ENCODE results near the gene COA8. TPM values are rescaled to one million over a fixed set of nuclear protein-coding genes. Genes with fewer than 3 reads are reported as not detected.

COA8 gene
- polyA plus RNA-seq, 1 of the 3 experiments (the other 2 are of a cell fraction) = 25.2 TPM

- Histone ChIP-seq H3K9me3 (no peaks in the 10 kb centered on the region), H3K27me3 (ENCODE audit: insufficient read depth) (no peaks in the 10 kb centered on the region), H3K4me2 (peak overlapping the region; percentile 98), H3K4me3 (ENCODE audit: low read depth in 2 of 2, low read length in 1 of 2) (peak overlapping the region; percentile 91 to 92), H3K79me2 (ENCODE audit: insufficient read depth) (peaks cover 97% of the 10 kb centered on the region), H4K20me1 (ENCODE audit: insufficient read depth) (peaks cover 66% of the 10 kb centered on the region), H3K9ac (peak overlapping the region; percentile 94), H3F3A (replicated peaks; ENCODE audit: insufficient read depth) (peaks cover 6% of the 10 kb centered on the region), H2AFZ (ENCODE audit: low read depth) (peak overlapping the region; percentile 70; the same call in 1 of the 2 replicates), H3K4me1 (ENCODE audit: control insufficient read depth in 1 of 2, insufficient read depth in 2 of 2, low read depth in 1 of 2, low read length in 1 of 2) (peaks cover 16 to 19% of the 10 kb centered on the region in 2 experiments; a peak in 3 of 4 replicates), H3K9me2 (no peaks in the 10 kb centered on the region), H3K27ac (ENCODE audit: low read depth in 2 of 2, low read length in 1 of 2) (peak overlapping the region; percentile 92), H3K36me3 (replicated peaks in 1 of 2; ENCODE audit: control insufficient read depth in 1 of 2, insufficient read depth in 2 of 2, low read length in 1 of 2) (peaks cover 21 to 28% of the 10 kb centered on the region in 2 experiments)
- ChIA-PET POLR2A (interaction anchor here (0.6 to 1.5 kb wide), 5 partner anchors 9 to 118 kb away, joined by 3 to 4 read pairs (median 3); no protein-coding TSS in a partner anchor), CTCF (interaction anchor here (0.9 to 2.2 kb wide), 6 partner anchors 9 to 168 kb away, joined by 3 to 11 read pairs (median 6); no protein-coding TSS in a partner anchor)
- no peak for TF ChIP-seq YY1 (IDR thresholded peaks at IDR 0.05; ENCODE audit: low read depth)
- no peak for TF ChIP-seq REST (IDR thresholded peaks at IDR 0.05; ENCODE audit: low read depth, low read length)
- TF ChIP-seq FOXJ3 (CRISPR knock-in tag; IDR thresholded peaks at IDR 0.05) = no peak
- no peak for TF ChIP-seq JUND (IDR thresholded peaks at IDR 0.05)
- no peak for TF ChIP-seq USF2 (IDR thresholded peaks at IDR 0.05; ENCODE audit: borderline replicate concordance, low read depth, low read length)
- no peak for TF ChIP-seq GABPA (IDR thresholded peaks at IDR 0.05; ENCODE audit: low read depth)
- TF ChIP-seq POLR2AphosphoS5 (IDR thresholded peaks at IDR 0.05; ENCODE audit: low read depth, low read length) = no peak
- TF ChIP-seq TEAD4 (IDR thresholded peaks at IDR 0.05; ENCODE audit: borderline replicate concordance, insufficient read depth) = no peak
- TF ChIP-seq RCOR1 (IDR thresholded peaks at IDR 0.05; ENCODE audit: low read length) = no peak
- no peak for TF ChIP-seq RXRA (IDR thresholded peaks at IDR 0.05; ENCODE audit: borderline replicate concordance, low read depth)
- DNase-seq = peak; percentile 88
- WGBS (ENCODE audit: low lambda C conversion rate) = 0% methylated on average over 2 of the region's 25 CpGs
Measured at GRCh38 chr14:103562179-103562428, 656 bp upstream of the COA8 start.

- Histone ChIP-seq H3K36me3 (replicated peaks in 1 of 2; ENCODE audit: control insufficient read depth in 1 of 2, insufficient read depth in 2 of 2, low read length in 1 of 2) (peaks cover 21 to 25% of the 10 kb centered on the region in 2 experiments), H3F3A (replicated peaks; ENCODE audit: insufficient read depth) (peaks cover 3% of the 10 kb centered on the region), H3K4me2 (peak overlapping the region; percentile 72), H4K20me1 (ENCODE audit: insufficient read depth) (peaks cover 65% of the 10 kb centered on the region), H2AFZ (ENCODE audit: low read depth) (peak overlapping the region; percentile 70; the same call in 1 of the 2 replicates), H3K4me3 (ENCODE audit: low read depth in 2 of 2, low read length in 1 of 2) (peak overlapping the region; percentile 91 to 92), H3K9me3 (no peaks in the 10 kb centered on the region), H3K4me1 (ENCODE audit: control insufficient read depth in 1 of 2, insufficient read depth in 2 of 2, low read depth in 1 of 2, low read length in 1 of 2) (peaks cover 15 to 16% of the 10 kb centered on the region in 2 experiments; a peak in 3 of 4 replicates), H3K9ac (peak overlapping the region; percentile 94), H3K27ac (ENCODE audit: low read depth in 2 of 2, low read length in 1 of 2) (peak overlapping the region; percentile 92; a peak in 3 of 4 replicates), H3K9me2 (no peaks in the 10 kb centered on the region), H3K27me3 (ENCODE audit: insufficient read depth) (no peaks in the 10 kb centered on the region), H3K79me2 (ENCODE audit: insufficient read depth) (peaks cover 97% of the 10 kb centered on the region)
- 1% methylated on average over 17 of the region's 22 CpGs for WGBS (ENCODE audit: low lambda C conversion rate)
- no peak for TF ChIP-seq JUND (IDR thresholded peaks at IDR 0.05)
- TF ChIP-seq GABPA (IDR thresholded peaks at IDR 0.05; ENCODE audit: low read depth) = no peak
- no peak for TF ChIP-seq YY1 (IDR thresholded peaks at IDR 0.05; ENCODE audit: low read depth)
- TF ChIP-seq EZH2phosphoT487 (IDR thresholded peaks at IDR 0.05; ENCODE audit: borderline replicate concordance, low read depth) = no peak
- POLR2A ChIA-PET = interaction anchor here (0.6 kb wide), 1 partner anchor 948 kb away, joined by 3 read pairs; no protein-coding TSS in a partner anchor
- DNase-seq = no peak
- CTCF ChIA-PET = interaction anchor here (0.9 kb wide), 1 partner anchor 10 kb away, joined by 3 read pairs; no protein-coding TSS in a partner anchor
Measured at GRCh38 chr14:103563226-103563620, 463 bp downstream of the COA8 start.
